Testis (tissue), 2 donors: ENCODE measurements around the gene EEF1AKMT2.

Experiments used
- CTCF ChIP-seq, 3 experiments: fragments of 450-650 bp in 2 of 3; fragments of 200-600 bp in 1 of 3; sonication (generic) in 1 of 3; IDR thresholded peaks; one replicate each; pipeline ENCODE4 v1.5.1; 2016 to 2019; ENCODE audit warnings: antibody characterized with exemption in 3 of 3, mild to moderate bottlenecking in 2 of 3, moderate library complexity in 1 of 3
- POLR2A ChIP-seq: fragments of 450-650 bp; IDR thresholded peaks from one replicate; pipeline ENCODE4 v1.6.1; 2017; ENCODE audit warnings: antibody characterized with exemption, mild to moderate bottlenecking, moderate library complexity

GRCh38 chr10:124763267-124763666 lies 28.4 kb downstream of the EEF1AKMT2 start:
- TF ChIP-seq CTCF (IDR thresholded peaks at IDR 0.05) (no peak), POLR2A (no peak)
